ENCODE data around the gene CEMIP2.

DNA sequence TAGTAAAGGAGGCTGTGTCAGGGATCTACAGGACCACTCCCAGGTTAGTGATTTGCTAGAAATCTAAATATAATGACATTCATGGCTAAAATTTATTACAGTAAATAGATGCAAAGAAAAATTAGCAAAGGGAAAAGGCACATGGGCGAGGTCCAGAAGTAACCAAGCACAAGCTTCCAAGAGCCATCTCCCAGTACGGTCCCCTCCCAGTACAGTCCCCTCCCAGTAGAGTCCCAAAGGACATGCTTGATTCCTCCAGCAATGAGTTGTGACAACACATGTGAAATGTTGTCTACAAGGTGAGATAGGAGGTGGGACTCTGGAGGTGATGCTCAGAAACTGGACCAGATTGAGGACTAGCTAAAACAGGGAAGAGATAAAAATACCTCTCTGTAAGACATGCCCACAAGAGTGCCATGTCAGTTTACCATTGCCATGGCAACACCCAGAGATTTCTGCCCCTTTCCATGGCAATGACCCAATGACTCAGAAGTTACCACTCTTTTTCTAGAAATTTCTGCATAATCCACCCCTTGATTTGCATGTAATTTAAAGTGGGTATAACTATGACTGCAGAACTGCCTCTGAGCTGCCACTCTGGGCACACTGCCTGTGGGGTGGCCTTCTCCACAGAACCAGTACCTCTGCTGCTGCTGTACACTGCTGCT is 27.9 kb upstream of the CEMIP2 start:
- no peak for TF ChIP-seq POLR2AphosphoS5 (IDR thresholded peaks at IDR 0.05)
- TF ChIP-seq, protein P1, sequence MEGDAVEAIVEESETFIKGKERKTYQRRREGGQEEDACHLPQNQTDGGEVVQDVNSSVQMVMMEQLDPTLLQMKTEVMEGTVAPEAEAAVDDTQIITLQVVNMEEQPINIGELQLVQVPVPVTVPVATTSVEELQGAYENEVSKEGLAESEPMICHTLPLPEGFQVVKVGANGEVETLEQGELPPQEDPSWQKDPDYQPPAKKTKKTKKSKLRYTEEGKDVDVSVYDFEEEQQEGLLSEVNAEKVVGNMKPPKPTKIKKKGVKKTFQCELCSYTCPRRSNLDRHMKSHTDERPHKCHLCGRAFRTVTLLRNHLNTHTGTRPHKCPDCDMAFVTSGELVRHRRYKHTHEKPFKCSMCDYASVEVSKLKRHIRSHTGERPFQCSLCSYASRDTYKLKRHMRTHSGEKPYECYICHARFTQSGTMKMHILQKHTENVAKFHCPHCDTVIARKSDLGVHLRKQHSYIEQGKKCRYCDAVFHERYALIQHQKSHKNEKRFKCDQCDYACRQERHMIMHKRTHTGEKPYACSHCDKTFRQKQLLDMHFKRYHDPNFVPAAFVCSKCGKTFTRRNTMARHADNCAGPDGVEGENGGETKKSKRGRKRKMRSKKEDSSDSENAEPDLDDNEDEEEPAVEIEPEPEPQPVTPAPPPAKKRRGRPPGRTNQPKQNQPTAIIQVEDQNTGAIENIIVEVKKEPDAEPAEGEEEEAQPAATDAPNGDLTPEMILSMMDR (IDR thresholded peaks at IDR 0.05) = no peak
- TF ChIP-seq POLR2A (IDR thresholded peaks at IDR 0.05) = no peak
